Mucosa of descending colon (tissue), 3 donors: ENCODE data around the gene MT1X. TPM values are rescaled to one million over a fixed set of nuclear protein-coding genes. Genes with fewer than 3 reads are reported as not detected.

Source experiments
- ATAC-seq: fragments of 200-7000 bp; cut with Tn5 transposase; one replicate; pipeline ENCODE4 v1.9.1; 2020; ENCODE audit warnings: mild to moderate bottlenecking, moderate library complexity
- DNase-seq, 3 donors: peaks; one replicate each; pipeline ENCODE4 v3.0.0-alpha.2; 2020
- H3K36me3 ChIP-seq: fragments of 200-600 bp; one replicate; pipeline ENCODE4 v1.8.0; 2021; ENCODE audit warnings: low read depth, mild to moderate bottlenecking
- H3K4me1 ChIP-seq: fragments of 200-600 bp; one replicate; pipeline ENCODE4 v1.8.0; 2021; ENCODE audit warnings: low read depth, mild to moderate bottlenecking
- H3K4me3 ChIP-seq: fragments of 200-600 bp; one replicate; pipeline ENCODE4 v1.8.0; 2021; ENCODE audit warnings: mild to moderate bottlenecking
- H3K9me3 ChIP-seq: fragments of 200-600 bp; one replicate; pipeline ENCODE4 v1.8.0; 2021; ENCODE audit warnings: mild to moderate bottlenecking
- intact Hi-C, 2 donors: fragments of 100-400 bp; cut with DNase I in 1 of 2; cut with micrococcal nuclease in 1 of 2; formaldehyde crosslinking; loops; one replicate each; pipeline versions ENCODE4 v1.11.0 to v1.11.1; 2022; cut with DNase I, micrococcal nuclease
- total RNA-seq, 3 donors: library from RNA; stranded (reverse); fragmentation: NEBNext Ultra II Directional in 2 of 3; extraction: Animal tissue kit (Norgen Biotek cat#: 25700) in 2 of 3; gene quantifications; one replicate each; pipeline versions ENCODE4 v1.2.1 to v1.2.4, GENCODE V29; 2021 to 2023
- TF ChIP-seq, protein P1 (sequence below): fragments of 200-600 bp; IDR thresholded peaks from one replicate; pipeline ENCODE4 v1.8.0; 2022; ENCODE audit warnings: antibody characterized with exemption, mild to moderate bottlenecking
- donor health status: DM: no; HTN: no; CAD: no; lungs with moderate emphysema.
- donor health status: DM: no; HTN: no; CAD: no.
- donor health status: DM: no; HTN: yes; CAD: no.

The MT1X gene
- total RNA-seq, 3 donors from 2014 or later, result 78.3 to 157 (median 84.1) TPM

DNA sequence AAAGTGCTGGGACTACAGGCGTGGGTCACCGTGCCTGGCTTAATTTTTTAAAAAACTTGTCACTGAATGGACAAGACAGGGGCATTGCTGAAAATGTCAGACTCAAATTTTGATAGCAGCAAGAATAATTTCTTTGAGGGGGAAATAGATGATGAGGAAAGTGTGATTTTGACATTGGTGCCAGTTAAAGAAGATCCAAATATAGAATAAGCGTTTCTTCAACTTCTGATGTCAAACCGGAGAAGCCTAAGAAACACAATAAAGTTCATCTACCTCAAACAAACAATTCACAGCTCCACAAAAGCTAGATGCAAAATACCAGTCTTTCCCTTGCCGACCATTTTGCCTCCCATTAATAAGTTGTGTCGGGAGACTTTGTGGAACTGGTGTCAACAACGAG is 4.5 kb downstream of the MT1X start:
- Histone ChIP-seq H3K9me3 (no peaks in the 10 kb centered on the region), H3K36me3 (no peaks in the 10 kb centered on the region), H3K4me1 (peaks cover 13% of the 10 kb centered on the region), H3K4me3 (no peak overlapping the region)
- intact Hi-C loops, result no loop called here
- TF ChIP-seq, protein P1, sequence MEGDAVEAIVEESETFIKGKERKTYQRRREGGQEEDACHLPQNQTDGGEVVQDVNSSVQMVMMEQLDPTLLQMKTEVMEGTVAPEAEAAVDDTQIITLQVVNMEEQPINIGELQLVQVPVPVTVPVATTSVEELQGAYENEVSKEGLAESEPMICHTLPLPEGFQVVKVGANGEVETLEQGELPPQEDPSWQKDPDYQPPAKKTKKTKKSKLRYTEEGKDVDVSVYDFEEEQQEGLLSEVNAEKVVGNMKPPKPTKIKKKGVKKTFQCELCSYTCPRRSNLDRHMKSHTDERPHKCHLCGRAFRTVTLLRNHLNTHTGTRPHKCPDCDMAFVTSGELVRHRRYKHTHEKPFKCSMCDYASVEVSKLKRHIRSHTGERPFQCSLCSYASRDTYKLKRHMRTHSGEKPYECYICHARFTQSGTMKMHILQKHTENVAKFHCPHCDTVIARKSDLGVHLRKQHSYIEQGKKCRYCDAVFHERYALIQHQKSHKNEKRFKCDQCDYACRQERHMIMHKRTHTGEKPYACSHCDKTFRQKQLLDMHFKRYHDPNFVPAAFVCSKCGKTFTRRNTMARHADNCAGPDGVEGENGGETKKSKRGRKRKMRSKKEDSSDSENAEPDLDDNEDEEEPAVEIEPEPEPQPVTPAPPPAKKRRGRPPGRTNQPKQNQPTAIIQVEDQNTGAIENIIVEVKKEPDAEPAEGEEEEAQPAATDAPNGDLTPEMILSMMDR, result no peak
- DNase-seq, result no peak
- no peak for ATAC-seq

DNA sequence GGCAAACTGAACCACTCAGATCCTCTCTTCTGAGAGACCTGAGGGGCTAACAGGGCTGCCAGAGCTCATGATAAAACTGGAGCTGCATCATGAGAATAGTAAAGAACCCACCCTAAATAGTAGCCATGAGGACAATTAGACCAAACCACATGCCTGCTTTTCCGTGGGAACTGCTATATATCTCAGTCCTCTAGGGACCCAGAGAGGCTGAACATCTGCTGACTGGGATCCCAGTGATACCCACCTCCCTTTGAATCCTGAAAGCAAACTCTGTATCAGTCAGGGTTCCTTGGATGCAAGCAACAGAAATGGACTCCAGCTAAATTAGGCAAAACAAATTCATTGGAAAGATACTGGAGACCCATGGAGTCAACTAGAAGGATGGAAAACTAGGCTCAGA is 6.5 kb downstream of the MT1X start:
- DNase-seq (no peak), ATAC-seq (no peak)
- Histone ChIP-seq H3K9me3 (no peaks in the 10 kb centered on the region), H3K4me3 (no peak overlapping the region), H3K4me1 (peaks cover under 1% of the 10 kb centered on the region), H3K36me3 (no peaks in the 10 kb centered on the region)
- intact Hi-C loops, result no loop called here
- TF ChIP-seq, protein P1, result no peak

DNA sequence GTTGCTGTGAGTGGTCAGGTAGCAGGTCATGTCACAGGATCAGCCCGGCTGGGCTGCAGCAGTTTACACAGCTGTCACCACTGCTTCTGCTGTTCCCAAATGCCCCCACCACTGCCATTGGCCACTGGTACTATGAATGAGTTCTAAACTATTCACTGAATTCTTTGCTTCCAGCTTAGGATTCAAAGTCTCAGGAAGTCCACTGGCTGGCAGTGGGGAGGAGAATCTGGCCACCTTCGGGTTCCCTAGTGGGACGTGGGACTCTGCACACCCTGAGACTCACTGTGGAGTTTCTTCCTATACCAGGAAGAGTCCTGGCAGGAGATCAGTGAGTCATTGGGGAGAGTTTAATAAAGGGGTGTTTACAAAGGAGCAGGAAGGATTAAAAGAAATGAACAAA is 6.9 kb downstream of the MT1X start:
- ATAC-seq (no peak), DNase-seq (no peak)
- Histone ChIP-seq H3K4me3 (no peak overlapping the region), H3K4me1 (no peaks in the 10 kb centered on the region), H3K36me3 (no peaks in the 10 kb centered on the region), H3K9me3 (no peaks in the 10 kb centered on the region)
- intact Hi-C loops, result no loop called here
- TF ChIP-seq, protein P1, result no peak

DNA sequence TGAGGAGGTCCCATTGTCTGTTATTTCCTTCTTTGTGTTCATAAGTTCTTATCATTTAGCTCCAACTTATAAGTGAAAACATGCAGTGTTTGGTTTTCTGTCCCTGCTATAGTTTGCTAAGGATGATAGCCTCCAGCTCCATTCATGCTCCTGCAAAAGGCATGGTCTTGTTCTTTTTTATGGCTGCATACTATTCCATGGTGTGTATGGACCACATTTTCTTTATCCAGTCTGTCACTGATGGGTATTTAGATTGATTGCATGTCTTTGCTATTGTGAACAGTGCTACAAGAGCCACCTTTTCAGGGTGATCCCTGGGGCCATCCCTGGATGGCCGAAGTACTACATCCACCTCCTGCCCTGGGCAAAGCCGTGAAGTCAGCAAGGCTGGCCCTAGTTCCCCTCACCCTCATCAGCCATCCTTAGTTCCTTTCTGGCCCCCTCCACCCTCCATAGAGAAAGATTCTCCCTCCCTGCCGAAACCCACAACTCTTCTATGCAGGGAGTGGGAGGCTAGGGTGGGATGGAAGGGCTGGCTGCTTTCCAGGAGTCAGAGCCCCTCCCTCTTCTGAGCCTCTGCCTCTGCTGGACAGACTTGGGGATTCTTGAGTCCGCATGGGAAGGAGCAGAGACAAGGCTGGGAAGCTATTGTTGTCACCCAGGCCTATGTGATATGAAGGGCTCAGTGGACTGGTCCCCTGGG is 8.3 kb downstream of the MT1X start:
- TF ChIP-seq, protein P1, result no peak
- intact Hi-C loops, result no loop called here
- no peak for ATAC-seq

DNA sequence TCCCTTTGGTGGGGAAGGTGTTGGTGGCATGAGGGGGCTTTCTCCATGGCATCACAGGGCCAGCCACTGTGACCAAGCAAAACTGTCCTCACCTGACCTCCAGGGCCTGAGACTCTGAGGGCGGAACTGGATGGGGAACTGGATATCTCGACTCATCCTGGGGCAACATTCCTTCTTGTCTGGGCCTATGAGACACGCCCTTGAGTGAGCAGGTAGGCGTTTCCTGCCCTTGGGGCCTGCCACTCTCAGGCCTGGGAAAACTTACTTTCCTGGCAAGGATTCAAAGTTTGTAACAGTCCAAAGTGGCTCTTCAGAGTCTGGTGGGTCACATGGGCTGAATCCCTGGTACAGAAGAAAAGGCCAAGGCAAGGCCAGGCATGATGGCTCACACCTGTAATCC is 9.6 kb downstream of the MT1X start:
- Histone ChIP-seq H3K36me3 (no peaks in the 10 kb centered on the region), H3K4me1 (no peaks in the 10 kb centered on the region), H3K4me3 (no peak overlapping the region), H3K9me3 (no peaks in the 10 kb centered on the region)
- intact Hi-C loops, result no loop called here
- ATAC-seq (peak; percentile 93), DNase-seq (peak in 2 of 3 donors; percentile 53 to 62)
- TF ChIP-seq, protein P1, result no peak

More for the DNA sequence above, 8.3 kb downstream of the MT1X start:
- DNase-seq, result no peak
- Histone ChIP-seq H3K9me3 (no peaks in the 10 kb centered on the region), H3K4me1 (no peaks in the 10 kb centered on the region), H3K4me3 (no peak overlapping the region), H3K36me3 (no peaks in the 10 kb centered on the region)
